Measurements from ENCODE around the gene ERFE.

ERFE gene

GRCh38 chr2:238139196-238140039 lies 19.4 kb upstream of the ERFE start:
- peak; percentile 52 for DNase-seq (ENCODE audit: low spot score)

GRCh38 chr2:238140040-238140439 lies 18.7 kb upstream of the ERFE start:
- DNase-seq (ENCODE audit: low spot score): no peak

GRCh38 chr2:238140721-238141540 lies 17.8 kb upstream of the ERFE start:
- DNase-seq (ENCODE audit: low spot score): no peak

GRCh38 chr2:238141541-238142318 lies 17.0 kb upstream of the ERFE start:
- peak; percentile 63 for DNase-seq (ENCODE audit: low spot score)

- no peak for DNase-seq (ENCODE audit: low spot score)
Measured at GRCh38 chr2:238142382-238143205, 16.2 kb upstream of the ERFE start.

GRCh38 chr2:238143239-238143951 lies 15.4 kb upstream of the ERFE start:
- DNase-seq (ENCODE audit: low spot score): no peak

GRCh38 chr2:238144262-238144661 lies 14.5 kb upstream of the ERFE start:
- no peak for DNase-seq (ENCODE audit: low spot score)

- no peak for DNase-seq (ENCODE audit: low spot score)
Measured at GRCh38 chr2:238145046-238145445, 13.7 kb upstream of the ERFE start.

- DNase-seq (ENCODE audit: low spot score): no peak
Measured at GRCh38 chr2:238145851-238146250, 12.9 kb upstream of the ERFE start.

GRCh38 chr2:238146884-238147544 lies 11.8 kb upstream of the ERFE start:
- no peak for DNase-seq (ENCODE audit: low spot score)

GRCh38 chr2:238148981-238149380 lies 9.8 kb upstream of the ERFE start:
- no peak for DNase-seq (ENCODE audit: low spot score)

GRCh38 chr2:238149841-238150572 lies 8.8 kb upstream of the ERFE start:
- DNase-seq (ENCODE audit: low spot score): no peak

- DNase-seq (ENCODE audit: low spot score): no peak
Measured at GRCh38 chr2:238150686-238151085, 8.1 kb upstream of the ERFE start.

- no peak for DNase-seq (ENCODE audit: low spot score)
Measured at GRCh38 chr2:238151205-238151604, 7.6 kb upstream of the ERFE start.

GRCh38 chr2:238151628-238152235 lies 7.0 kb upstream of the ERFE start:
- no peak for DNase-seq (ENCODE audit: low spot score)

- DNase-seq (ENCODE audit: low spot score): no peak
Measured at GRCh38 chr2:238152771-238153688, 5.7 kb upstream of the ERFE start.

- no peak for DNase-seq (ENCODE audit: low spot score)
Measured at GRCh38 chr2:238154570-238154969, 4.2 kb upstream of the ERFE start.

Data from hematopoietic multipotent progenitor cell treated with erythropoietin and hydrocortisone succinate and interleukin-3 and kit ligand, for 15 days (in vitro differentiated cells).